ENCODE results near the gene LFNG.
"Not testable (repeated sequence)": the region's sequence is repeated elsewhere in the genome, so short reads cannot be mapped to it uniquely, and the experiment has no call there.

Gene LFNG

DNA sequence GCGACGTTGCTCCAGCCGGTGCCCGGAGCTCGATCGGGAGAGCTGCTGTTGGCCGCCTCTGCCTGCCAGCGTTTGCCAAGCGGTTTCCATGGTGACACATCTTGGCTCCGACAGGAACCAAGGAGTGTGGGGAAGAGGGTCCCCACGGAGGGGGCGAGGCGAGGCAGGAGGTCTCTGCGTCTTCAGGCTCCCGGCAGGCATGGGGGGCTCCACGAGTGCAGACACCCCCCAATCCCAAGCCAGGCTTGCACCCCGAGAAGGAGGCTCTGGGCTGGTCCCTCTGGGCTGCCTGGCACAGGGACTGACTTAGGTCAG is 12.2 kb downstream of the LFNG start:
- DNase-seq, result not testable (repeated sequence)

DNA sequence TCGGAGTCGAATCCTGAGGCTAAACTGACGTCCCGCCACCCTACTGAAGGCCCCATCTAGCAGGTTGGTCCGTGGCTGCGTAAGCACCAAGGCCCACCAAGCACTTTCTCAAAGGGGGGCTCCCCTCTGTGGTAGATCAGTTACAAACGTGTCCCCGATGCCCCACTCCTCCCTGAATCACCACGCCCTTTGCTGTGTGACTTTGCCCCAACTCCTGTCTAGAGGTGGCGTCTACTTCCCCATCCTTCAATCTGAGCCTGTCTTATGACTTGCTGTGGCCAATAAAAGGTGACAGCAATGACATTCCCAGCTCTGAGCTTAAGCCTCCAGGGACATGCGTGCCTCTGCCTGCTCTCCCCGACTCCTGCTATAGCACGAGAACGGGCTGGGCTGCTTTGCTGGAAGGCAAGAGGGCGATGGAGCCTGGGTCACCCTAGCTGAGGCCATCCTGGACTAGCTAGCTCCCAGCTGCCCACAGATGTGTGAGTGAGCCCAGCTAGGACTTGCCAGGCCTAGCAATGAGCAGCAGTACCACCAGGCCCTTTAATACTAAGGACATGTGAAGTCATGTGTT is 12.7 kb downstream of the LFNG start:
- not testable (repeated sequence) for DNase-seq

DNA sequence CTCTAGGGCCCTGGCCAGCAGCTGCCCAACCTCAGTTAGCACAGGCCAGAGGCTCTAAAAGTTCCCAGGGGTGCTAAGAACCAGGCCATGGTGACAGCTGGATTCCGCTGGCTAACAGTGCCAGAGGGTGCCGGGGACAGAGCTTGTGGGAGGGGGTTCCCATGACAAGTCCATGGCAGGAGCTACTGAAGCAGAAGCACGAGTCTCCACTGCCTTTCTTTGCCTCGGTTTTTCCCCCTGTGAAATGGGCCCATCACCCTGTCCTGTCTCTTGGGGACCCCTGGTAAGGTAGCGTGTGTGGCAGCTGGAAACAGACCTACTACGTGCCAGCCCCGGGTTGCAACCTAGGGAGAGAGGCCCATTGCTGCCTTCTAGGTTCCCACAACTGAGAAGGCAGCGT is 13.2 kb downstream of the LFNG start:
- not testable (repeated sequence) for DNase-seq

DNA sequence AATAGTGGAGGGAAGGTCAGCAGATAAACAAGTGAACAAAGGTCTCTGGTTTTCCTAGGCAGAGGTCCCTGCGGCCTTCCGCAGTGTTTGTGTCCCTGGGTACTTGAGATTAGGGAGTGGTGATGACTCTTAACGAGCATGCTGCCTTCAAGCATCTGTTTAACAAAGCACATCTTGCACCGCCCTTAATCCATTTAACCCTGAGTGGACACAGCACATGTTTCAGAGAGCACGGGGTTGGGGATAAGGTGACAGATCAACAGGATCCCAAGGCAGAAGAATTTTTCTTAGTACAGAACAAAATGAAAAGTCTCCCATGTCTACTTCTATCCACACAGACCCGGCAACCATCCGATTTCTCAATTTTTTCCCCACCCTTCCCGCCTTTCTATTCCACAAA is 14.0 kb downstream of the LFNG start:
- not testable (repeated sequence) for DNase-seq

DNA sequence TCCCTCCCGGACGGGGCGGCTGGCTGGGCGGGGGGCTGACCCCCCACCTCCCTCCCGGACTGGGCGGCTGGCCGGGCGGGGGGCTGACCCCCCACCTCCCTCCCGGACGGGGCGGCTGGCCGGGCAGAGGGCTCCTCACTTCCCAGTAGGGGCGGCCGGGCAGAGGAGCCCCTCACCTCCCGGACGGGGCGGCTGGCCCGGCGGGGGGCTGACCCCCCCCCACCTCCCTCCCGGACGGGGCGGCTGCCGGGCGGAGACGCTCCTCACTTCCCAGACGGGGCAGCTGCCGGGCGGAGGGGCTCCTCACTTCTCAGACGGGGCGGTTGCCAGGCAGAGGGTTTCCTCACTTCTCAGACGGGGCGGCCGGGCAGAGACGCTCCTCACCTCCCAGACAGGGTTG is 14.6 kb downstream of the LFNG start:
- DNase-seq, result not testable (repeated sequence)

DNA sequence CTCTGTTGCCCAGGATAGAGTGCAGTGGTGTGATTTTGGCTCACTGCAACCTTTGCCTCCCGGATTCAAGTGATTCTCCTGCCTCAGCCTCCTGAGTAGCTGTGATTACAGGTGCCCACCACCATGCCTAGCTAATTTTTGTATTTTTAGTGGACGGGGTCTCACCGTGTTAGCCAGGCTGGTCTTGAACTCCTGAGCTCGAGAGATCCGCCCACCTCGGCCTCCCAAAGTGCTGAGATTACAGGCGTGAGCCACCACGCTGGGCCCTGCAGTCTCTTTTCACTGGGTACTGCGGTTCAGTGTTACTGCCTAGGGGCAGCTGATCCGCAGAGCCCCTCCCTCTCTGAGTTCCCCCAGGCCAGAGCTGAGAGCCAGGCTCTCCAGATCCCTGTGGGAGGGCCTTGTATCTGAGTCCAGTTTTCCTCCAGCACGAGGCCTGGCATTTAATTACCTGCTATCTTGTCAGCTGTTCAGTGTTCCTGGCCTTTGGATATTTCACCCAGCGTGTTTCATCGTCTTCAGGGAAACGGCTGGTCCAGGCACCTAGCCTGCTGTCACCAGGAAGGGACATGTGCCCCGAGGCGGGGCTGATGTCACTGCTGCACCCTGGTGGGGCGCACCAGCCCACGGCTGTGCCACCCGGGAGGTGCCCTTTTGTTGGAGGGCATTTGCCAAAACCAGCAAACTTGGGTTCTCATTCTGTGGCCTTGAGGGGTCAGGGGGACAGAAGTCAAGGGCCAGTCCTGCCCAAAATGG is 16.5 kb downstream of the LFNG start:
- DNase-seq, result not testable (repeated sequence)

DNA sequence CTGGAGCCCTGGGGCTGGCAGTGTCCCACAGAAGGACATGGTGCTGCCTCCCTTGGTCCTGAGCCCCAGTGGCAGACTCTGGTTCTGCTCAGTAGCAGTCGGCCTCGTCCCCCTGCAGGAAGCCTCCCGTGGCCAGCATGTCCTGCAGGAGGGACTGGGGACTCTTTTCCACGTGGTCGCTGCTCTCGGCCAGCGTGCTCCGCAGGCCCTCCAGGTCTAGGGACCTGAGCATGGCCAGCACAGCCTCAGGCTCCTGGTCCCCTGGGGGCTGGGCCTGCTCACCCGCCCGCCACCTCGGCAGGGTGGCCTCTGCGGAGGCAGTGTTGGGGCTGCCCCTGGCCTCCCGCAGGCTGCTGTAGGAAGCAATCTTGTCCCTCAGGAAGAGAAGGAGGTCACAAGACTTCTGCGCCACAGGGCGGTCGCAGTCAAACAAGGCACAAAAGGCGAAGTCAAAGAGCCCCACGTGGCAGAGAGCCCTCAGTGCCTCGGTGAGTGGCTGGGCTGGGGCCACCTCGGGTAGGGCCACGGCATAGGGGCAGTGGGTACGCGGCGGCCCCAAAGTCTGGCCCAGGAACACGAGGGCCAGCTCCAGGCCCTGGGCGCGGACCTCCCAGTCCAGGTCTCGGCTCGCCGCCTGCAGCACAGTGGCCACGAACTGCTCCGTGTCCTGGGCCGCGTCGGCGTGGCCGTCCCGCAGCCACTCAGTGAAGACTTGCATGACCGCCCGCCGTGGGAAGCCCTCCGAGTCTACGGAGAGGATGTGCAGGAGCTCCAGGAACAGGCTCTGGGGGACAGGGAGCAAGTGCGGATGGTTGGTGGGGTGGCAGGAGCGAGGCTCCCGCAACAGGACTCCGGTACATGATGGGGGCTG is 18.6 kb downstream of the LFNG start:
- no peak for DNase-seq

GRCh38 chr7:2539031-2539911 is 19.7 kb downstream of the LFNG start:
- DNase-seq, result no peak

GRCh38 chr7:2540133-2540532 is 20.6 kb downstream of the LFNG start:
- no peak for DNase-seq

DNA sequence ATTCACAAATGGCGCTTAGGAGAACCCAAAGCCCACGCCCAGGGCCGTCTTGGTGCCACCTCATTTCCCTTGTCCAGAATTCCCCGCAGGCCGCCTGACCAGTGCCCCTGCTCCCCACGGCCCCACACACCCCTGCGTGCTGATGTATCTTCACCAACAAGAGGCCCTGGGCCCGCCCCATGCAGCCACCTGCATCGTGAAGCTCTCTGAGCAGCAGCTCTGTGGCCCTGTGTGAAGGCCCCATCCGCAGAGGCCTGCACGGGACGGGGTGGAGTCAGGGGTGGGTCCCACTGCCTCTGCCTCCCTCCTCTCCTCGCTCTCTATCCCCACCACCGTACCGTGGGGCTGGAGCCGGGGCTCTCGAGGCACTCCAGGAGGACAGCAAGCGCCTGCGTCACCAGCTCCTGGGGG is 21.1 kb downstream of the LFNG start:
- no peak for DNase-seq

GRCh38 chr7:2541291-2542010 is 21.9 kb downstream of the LFNG start:
- DNase-seq, result no peak

DNA sequence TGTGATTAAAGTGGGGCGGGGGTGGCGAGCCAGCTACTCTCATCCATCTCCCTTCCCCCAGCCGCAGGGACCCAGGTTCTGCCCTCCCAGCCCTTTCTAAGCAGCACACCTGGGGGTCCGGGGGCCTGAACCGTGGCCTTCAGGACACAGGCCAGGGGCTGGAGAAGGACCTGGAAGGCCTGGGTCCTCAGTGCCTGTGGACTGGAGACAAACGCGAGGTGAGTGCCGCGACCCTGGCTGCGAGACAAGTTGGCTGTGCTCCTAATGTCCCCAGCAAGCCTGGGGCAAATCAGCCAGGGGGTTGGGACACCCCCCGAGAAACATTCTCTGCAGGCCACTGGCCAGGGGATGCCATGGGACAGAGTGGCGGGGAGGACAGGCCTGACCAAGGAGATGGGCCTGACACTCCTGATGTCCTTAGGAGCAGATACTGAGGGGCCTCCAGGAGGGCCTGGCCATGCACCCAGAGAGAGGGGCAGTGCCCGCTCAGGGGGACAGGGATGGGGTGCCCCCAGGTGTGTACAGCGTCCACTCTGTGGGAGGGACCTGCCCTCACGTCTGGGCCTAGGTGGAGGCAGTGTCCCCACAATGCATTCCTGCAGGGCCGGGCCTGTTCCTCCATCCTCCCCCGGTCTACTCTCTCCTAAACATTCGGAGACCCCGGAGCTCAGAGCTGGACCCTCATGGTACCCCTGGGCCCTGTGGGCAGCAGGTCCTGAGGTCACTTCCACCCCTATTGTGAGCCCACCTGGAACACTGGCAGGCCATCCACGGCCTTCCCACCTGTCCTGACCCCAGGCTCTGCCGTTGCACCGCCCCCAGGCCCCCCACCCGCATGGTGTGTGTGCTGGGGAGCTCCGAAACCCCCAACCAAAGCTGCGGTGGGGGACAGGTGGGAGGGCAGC is 22.7 kb downstream of the LFNG start:
- no peak for DNase-seq

GRCh38 chr7:2542916-2543871 is 23.6 kb downstream of the LFNG start:
- no peak for DNase-seq

- DNase-seq, result no peak
Observed at GRCh38 chr7:2544541-2545188, 25.1 kb downstream of the LFNG start.

DNA sequence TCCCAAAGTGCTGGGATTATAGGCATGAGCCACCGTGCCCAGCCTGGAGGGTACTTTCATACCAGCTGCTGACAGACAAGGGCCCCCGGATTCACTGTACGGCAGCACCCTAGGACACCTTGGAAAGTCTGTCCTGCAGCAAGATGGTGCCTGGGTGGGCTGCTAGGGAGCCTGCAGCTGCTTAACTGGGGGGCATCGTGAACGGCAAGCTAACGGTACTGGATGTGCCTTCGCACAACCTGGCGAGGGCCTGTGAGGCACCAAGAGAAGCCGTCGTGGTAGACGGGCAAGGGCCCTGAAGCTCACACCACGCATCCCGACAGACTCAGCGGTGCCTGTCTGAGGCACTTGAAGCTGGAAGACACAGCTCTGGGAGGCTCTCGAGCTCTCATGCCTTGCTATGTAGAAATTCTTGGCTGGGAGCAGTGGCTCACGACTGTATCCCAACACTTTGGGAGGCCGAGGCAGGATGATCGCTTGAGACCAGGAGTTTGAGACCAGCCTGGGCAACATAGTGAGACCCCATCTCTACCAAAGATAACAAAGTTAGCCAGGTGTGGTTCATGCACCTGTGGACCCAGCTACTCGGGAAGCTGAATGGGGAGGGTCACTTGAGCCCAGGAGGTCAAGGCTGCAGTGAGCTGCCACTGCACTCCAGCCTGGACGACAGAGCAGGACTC is 26.3 kb downstream of the LFNG start:
- DNase-seq, result no peak

DNA sequence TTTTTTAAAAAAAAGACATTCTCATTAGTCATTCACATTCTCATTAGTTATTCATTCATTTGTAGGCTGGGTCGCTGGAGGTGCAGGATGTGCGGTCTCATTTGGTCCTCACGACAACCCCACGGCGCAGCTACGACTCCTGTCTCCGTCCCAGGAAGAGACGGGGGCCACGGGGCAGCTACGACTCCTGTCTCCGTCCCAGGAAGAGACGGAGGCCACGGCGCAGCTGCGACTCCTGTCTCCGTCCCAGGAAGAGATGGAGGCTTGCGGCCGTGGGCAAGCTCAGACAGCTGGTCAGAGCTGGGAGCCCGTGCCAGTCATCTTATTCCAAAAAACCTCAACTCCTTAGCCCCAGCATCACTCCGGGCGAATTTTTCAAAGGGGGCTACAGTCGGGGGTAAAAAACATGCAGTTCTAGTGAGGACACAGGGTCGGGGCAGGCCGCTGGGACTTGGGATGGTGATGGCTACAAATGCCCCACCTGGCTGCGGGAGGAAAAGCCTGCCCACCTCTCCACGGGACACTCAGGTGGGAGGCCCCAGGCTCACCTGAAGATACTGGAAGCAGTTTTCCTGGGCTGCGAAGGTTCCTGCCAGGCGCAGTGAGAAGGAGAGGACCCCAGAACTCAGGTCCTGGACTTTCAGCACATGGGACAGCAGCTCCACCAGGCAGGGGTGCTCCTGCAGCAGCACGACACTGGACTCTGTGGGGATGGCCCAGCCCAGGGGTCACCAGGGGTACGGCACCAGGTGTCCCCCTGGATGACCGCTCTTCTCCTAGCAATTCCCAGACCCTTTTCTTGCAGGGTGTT is 27.4 kb downstream of the LFNG start:
- DNase-seq, result no peak

DNA sequence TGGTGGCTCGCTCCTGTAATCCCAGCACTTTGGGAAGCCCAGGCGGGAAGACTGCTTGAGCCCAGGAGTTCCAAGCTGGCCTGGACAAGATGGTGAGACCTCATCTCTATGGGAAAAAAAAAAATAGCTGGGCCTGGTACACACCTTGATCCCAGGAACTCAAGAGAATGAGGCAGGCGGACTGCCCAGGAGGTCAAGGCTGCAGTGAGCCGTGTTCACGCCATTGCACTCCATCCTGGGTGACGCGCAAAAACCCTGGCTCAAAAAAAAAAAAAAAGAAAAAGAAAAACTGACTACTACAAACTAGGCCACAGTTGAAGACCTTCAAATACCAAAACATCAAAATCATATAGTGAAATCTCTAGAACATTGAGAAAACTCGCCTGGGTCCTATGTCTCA is 31.8 kb downstream of the LFNG start:
- DNase-seq, result no peak

- no peak for DNase-seq
Observed at GRCh38 chr7:2553108-2553507, 33.5 kb downstream of the LFNG start.
